OCI-LY3 (cell line): ENCODE results near the gene FAM170A.

Experiments
- H2AFZ ChIP-seq: fragments of 200-600, 300-600 bp; shearing (Covaris generic); 2 replicates; pipeline ENCODE4 v1.6.0; 2014; ENCODE audit warnings: antibody characterized with exemption, low read depth, low read length
- H3K27ac ChIP-seq: fragments of 200-600, 300-600 bp; sonication (generic); 2 replicates; pipeline ENCODE4 v1.5.1; 2014; ENCODE audit warnings: mild to moderate bottlenecking, low read length, moderate library complexity, mixed read lengths
- H3K27me3 ChIP-seq: fragments of 200-600, 300-600 bp; sonication (generic); 2 replicates; pipeline ENCODE4 v1.6.1; 2014; ENCODE audit warnings: low read depth, low read length, mixed read lengths
- H3K36me3 ChIP-seq: fragments of 200-600, 300-600 bp; sonication (generic); replicated peaks from 2 replicates; pipeline ENCODE3; 2014; ENCODE audit warnings: low read depth, low read length, mixed read lengths
- H3K4me1 ChIP-seq: fragments of 300-600, 200-600 bp; sonication (generic); 2 replicates; pipeline ENCODE4 v1.6.1; 2014; ENCODE audit warnings: low read length, mixed read lengths
- H3K4me2 ChIP-seq: fragments of 200-600, 300-600 bp; sonication (generic); 2 replicates; pipeline ENCODE4 v1.6.1; 2014; ENCODE audit warnings: low read length, mixed read lengths
- H3K4me3 ChIP-seq: fragments of 300-600, 200-600 bp; sonication (generic); 2 replicates; pipeline ENCODE4 v1.5.1; 2014; ENCODE audit warnings: antibody characterized with exemption, mild to moderate bottlenecking, low read length, moderate library complexity
- H3K79me2 ChIP-seq: fragments of 300-600, 200-600 bp; shearing (Covaris generic); 2 replicates; pipeline ENCODE4 v1.6.1; 2014; ENCODE audit warnings: mild to moderate bottlenecking, low read length, mixed read lengths
- H3K9ac ChIP-seq: fragments of 300-600, 200-600 bp; shearing (Covaris generic); 2 replicates; pipeline ENCODE4 v1.6.0; 2014; ENCODE audit warnings: mild to moderate bottlenecking, low read length, moderate library complexity
- H3K9me3 ChIP-seq: fragments of 200-600, 300-600 bp; shearing (Covaris generic); 2 replicates; pipeline ENCODE4 v1.6.1; 2014; ENCODE audit warnings: low read length, mixed read lengths; ENCODE audit not compliant: insufficient read depth
- H4K20me1 ChIP-seq: fragments of 200-600, 300-600 bp; sonication (generic); 2 replicates; pipeline ENCODE4 v1.6.1; 2016; ENCODE audit warnings: low read length, mixed read lengths; ENCODE audit not compliant: insufficient read depth
- EZH2phosphoT487 ChIP-seq: fragments of 200-600 bp; shearing (Covaris generic); IDR thresholded peaks from 2 replicates; pipeline ENCODE4 v1.6.1; 2018; ENCODE audit warnings: antibody characterized with exemption, mixed run types, low read depth
- TF ChIP-seq, protein P1 (sequence below): fragments of 200-600, 300-600 bp; sonication (generic); IDR thresholded peaks from 2 replicates; pipeline ENCODE4 v1.5.1; 2014; ENCODE audit warnings: antibody characterized with exemption, low read length, low read depth

FAM170A gene

DNA sequence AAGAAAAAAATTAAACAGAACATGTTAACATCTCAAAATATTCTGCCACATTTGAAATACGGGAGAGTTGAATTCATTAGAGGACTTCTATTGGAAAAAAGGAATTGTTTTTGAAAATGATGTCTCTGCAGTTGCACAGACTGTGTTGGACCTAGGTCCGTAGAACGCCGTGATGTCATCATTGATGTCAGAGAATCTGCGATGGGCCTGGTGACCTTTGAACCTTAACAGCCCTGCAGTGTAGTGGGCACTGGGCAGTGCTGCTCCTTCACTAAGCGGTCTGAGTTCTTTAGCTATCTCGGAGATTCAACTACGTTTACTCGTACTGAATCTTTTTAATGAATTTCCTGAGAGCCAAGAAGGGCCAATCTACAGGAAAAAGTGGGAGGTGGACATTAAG lies at the start of gene FAM170A:
Gene FAM170A (plus strand): TSS at position 220 of the 400 bp plus-strand sequence. CDS start 211 bp downstream, outside the sequence.
- no peaks in the 10 kb centered on the region for H3K36me3 ChIP-seq
- H3K4me2 ChIP-seq, result no peak within 1 kb of the TSS
- H3K9me3 ChIP-seq, result no peaks in the 10 kb centered on the region
- H3K9ac ChIP-seq, result no peak within 1 kb of the TSS
- no peak within 1 kb of the TSS for H3K27ac ChIP-seq
- no peak within 1 kb of the TSS for H2AFZ ChIP-seq
- H3K27me3 ChIP-seq, result no peaks in the 10 kb centered on the region
- H3K4me3 ChIP-seq, result no peak within 1 kb of the TSS
- H4K20me1 ChIP-seq, result no peaks in the 10 kb centered on the region
- H3K4me1 ChIP-seq, result peaks cover 8% of the 10 kb centered on the region
- no peaks in the 10 kb centered on the region for H3K79me2 ChIP-seq
- no peak for TF ChIP-seq EZH2phosphoT487
- TF ChIP-seq, protein P1, sequence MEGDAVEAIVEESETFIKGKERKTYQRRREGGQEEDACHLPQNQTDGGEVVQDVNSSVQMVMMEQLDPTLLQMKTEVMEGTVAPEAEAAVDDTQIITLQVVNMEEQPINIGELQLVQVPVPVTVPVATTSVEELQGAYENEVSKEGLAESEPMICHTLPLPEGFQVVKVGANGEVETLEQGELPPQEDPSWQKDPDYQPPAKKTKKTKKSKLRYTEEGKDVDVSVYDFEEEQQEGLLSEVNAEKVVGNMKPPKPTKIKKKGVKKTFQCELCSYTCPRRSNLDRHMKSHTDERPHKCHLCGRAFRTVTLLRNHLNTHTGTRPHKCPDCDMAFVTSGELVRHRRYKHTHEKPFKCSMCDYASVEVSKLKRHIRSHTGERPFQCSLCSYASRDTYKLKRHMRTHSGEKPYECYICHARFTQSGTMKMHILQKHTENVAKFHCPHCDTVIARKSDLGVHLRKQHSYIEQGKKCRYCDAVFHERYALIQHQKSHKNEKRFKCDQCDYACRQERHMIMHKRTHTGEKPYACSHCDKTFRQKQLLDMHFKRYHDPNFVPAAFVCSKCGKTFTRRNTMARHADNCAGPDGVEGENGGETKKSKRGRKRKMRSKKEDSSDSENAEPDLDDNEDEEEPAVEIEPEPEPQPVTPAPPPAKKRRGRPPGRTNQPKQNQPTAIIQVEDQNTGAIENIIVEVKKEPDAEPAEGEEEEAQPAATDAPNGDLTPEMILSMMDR, result no peak

DNA sequence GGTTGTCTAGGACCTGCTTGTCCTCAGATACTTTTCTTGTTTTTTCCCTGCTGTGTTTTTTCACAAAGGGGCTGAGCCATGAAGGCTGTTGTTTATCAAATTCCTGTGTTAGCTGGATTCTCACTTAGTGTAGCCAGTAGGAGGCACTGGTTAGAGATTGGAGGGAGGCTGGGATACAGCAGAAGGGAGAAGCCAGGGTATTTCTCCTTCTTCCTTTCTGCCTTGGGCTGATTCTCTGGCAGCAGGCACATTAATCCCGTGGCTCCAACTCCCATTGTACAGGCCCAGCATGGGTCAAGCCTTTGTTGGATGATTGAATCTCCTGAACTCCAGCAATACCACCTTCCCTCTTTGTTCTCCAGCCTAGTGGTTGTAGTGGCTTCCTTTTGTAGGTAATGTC lies 46.4 kb upstream of the FAM170A start:
- no peak overlapping the region for H3K4me3 ChIP-seq
- no peaks in the 10 kb centered on the region for H3K36me3 ChIP-seq
- no peaks in the 10 kb centered on the region for H3K79me2 ChIP-seq
- peaks cover 31% of the 10 kb centered on the region for H3K4me1 ChIP-seq
- H4K20me1 ChIP-seq, result no peaks in the 10 kb centered on the region
- H3K9ac ChIP-seq, result no peak overlapping the region
- peak overlapping the region; percentile 42 for H3K4me2 ChIP-seq
- H2AFZ ChIP-seq, result no peak overlapping the region
- TF ChIP-seq EZH2phosphoT487, result no peak
- TF ChIP-seq, protein P1, result peak; percentile 25; the same call in 1 of the 2 replicates
- no peak overlapping the region for H3K27ac ChIP-seq
- no peaks in the 10 kb centered on the region for H3K9me3 ChIP-seq
- no peaks in the 10 kb centered on the region for H3K27me3 ChIP-seq

- Histone ChIP-seq H4K20me1 (no peaks in the 10 kb centered on the region), H3K4me1 (peaks cover 30% of the 10 kb centered on the region), H3K9me3 (no peaks in the 10 kb centered on the region), H3K4me3 (0 out of 2 replicates have a peak overlapping the region, but pooled peaks have one; percentile 7), H3K4me2 (peak overlapping the region; percentile 42), H3K9ac (no peak overlapping the region), H3K36me3 (no peaks in the 10 kb centered on the region), H3K27me3 (no peaks in the 10 kb centered on the region), H3K79me2 (no peaks in the 10 kb centered on the region), H3K27ac (no peak overlapping the region), H2AFZ (no peak overlapping the region)
- TF ChIP-seq, protein P1, result no peak
- no peak for TF ChIP-seq EZH2phosphoT487
Measured at GRCh38 chr5:119583684-119584083, 45.7 kb upstream of the FAM170A start.

DNA sequence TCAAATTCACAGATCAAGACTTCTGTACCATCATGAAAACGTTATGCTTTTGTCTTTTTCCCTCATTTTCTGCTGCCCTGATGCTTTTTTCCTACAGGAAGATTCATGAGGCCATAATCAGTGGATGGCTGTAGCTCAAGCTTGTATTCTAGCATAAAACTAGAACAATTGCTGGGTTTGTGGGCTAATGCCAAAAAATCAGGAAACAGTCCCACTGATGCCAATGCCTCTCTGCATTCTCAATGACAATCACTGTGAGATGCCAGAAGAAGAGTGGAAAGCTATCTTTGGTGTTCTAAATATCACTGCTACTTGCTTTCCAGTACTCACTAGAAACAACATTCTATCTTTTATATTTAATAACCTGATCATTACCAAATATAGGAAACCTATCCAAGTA lies 33.3 kb upstream of the FAM170A start:
- no peak overlapping the region for H3K4me3 ChIP-seq
- no peaks in the 10 kb centered on the region for H3K79me2 ChIP-seq
- H3K9ac ChIP-seq, result no peak overlapping the region
- no peaks in the 10 kb centered on the region for H3K4me1 ChIP-seq
- no peak overlapping the region for H2AFZ ChIP-seq
- H4K20me1 ChIP-seq, result no peaks in the 10 kb centered on the region
- no peak overlapping the region for H3K27ac ChIP-seq
- TF ChIP-seq, protein P1, result no peak
- no peak for TF ChIP-seq EZH2phosphoT487
- H3K27me3 ChIP-seq, result no peaks in the 10 kb centered on the region
- H3K36me3 ChIP-seq, result no peaks in the 10 kb centered on the region
- no peak overlapping the region for H3K4me2 ChIP-seq
- H3K9me3 ChIP-seq, result no peaks in the 10 kb centered on the region
